Left cardiac atrium (tissue), 4 donors: ENCODE results near the gene CALY. TPM values are rescaled to one million over a fixed set of nuclear protein-coding genes. Genes with fewer than 3 reads are reported as not detected.
"Not testable (repeated sequence)": the region's sequence is repeated elsewhere in the genome, so short reads cannot be mapped to it uniquely, and the experiment has no call there.

Experiments
- ATAC-seq, 2 donors: fragments of 200-7000 bp; cut with Tn5 transposase; one replicate each; pipeline ENCODE4 v1.9.1; 2020; ENCODE audit warnings: mild to moderate bottlenecking in 2 of 2, moderate library complexity in 2 of 2
- DNase-seq: peaks from one replicate; pipeline ENCODE4 v3.0.0-alpha.2; 2020
- intact Hi-C, 2 donors: fragments of 100-400 bp; cut with DNase I; formaldehyde crosslinking; loops; one replicate each; pipeline versions ENCODE4 v1.14.1 to v1.15.1; 2022 to 2023
- total RNA-seq, 2 donors: library from RNA; stranded (reverse); fragmentation: NEBNext Ultra II Directional; extraction: Animal tissue kit (Norgen Biotek cat#: 25700); gene quantifications; one replicate each; pipeline ENCODE4 v1.2.1, GENCODE V29; 2021
- donor health status: DM: no; HTN: yes; CAD: no.
- donor health status: DM: no; HTN: yes; CAD: no; lungs with severe emphysema.
- donor health status: DM: yes; HTN: yes; CAD: no.
- donor health status: Dilated cardiomyopathy.

CALY gene
- total RNA-seq, 2 donors from 2014 or later, result not detected

GRCh38 chr10:133324198-133324792 is 12.4 kb downstream of the CALY start:
- no peak for DNase-seq
- intact Hi-C loops, result no loop called here
- ATAC-seq, result peak; percentile 53 to 83

- intact Hi-C loops, ATAC-seq, DNase-seq: not testable (repeated sequence)
Observed at GRCh38 chr10:133322064-133322709, 14.5 kb downstream of the CALY start.

- DNase-seq, intact Hi-C loops, ATAC-seq: not testable (repeated sequence)
Observed at GRCh38 chr10:133320852-133321422, 15.8 kb downstream of the CALY start.

- ATAC-seq (peak; percentile 88 to 89), DNase-seq (peak; percentile 60)
- intact Hi-C loops, result no loop called here
Observed at GRCh38 chr10:133318494-133319127, 18.1 kb downstream of the CALY start.

GRCh38 chr10:133316732-133317131 is 20.0 kb downstream of the CALY start:
- intact Hi-C loops, result no loop called here
- no peak for DNase-seq
- ATAC-seq, result no peak

- DNase-seq (no peak), ATAC-seq (no peak)
- intact Hi-C loops, result no loop called here
Observed at GRCh38 chr10:133316266-133316665, 20.4 kb downstream of the CALY start.

- intact Hi-C loops, result no loop called here
- ATAC-seq (no peak), DNase-seq (no peak)
Observed at GRCh38 chr10:133315847-133316246, 20.8 kb downstream of the CALY start.

GRCh38 chr10:133314911-133315310 is 21.8 kb downstream of the CALY start:
- ATAC-seq (no peak), DNase-seq (no peak)
- intact Hi-C loops, result no loop called here

- intact Hi-C loops, result no loop called here
- DNase-seq, result no peak
- no peak for ATAC-seq
Observed at GRCh38 chr10:133313192-133313591, 23.5 kb downstream of the CALY start.

- ATAC-seq, result no peak
- intact Hi-C loops, result no loop called here
- DNase-seq, result no peak
Observed at GRCh38 chr10:133312769-133313145, 23.9 kb downstream of the CALY start.

GRCh38 chr10:133312016-133312768 is 24.5 kb downstream of the CALY start:
- DNase-seq, result no peak
- intact Hi-C loops, result no loop called here

GRCh38 chr10:133311570-133311969 is 25.1 kb downstream of the CALY start:
- ATAC-seq (no peak), DNase-seq (no peak)
- intact Hi-C loops, result no loop called here

More at GRCh38 chr10:133312016-133312768, 24.5 kb downstream of the CALY start:
- ATAC-seq, result no peak

GRCh38 chr10:133310789-133311188 is 25.9 kb downstream of the CALY start:
- DNase-seq, result no peak
- intact Hi-C loops, result no loop called here
- ATAC-seq, result no peak

GRCh38 chr10:133310399-133310755 is 26.3 kb downstream of the CALY start:
- DNase-seq (no peak), ATAC-seq (no peak)

GRCh38 chr10:133309720-133310398 is 26.8 kb downstream of the CALY start:
- intact Hi-C loops, result no loop called here
- ATAC-seq (no peak), DNase-seq (peak; percentile 43)

More at GRCh38 chr10:133310399-133310755, 26.3 kb downstream of the CALY start:
- intact Hi-C loops, result no loop called here

- DNase-seq (peak; percentile 94), ATAC-seq (peak; percentile 97)
- intact Hi-C loops, result no loop called here
Observed at GRCh38 chr10:133309100-133309719, 27.5 kb downstream of the CALY start.

GRCh38 chr10:133308421-133309099 is 28.1 kb downstream of the CALY start, which contains the start of the genes TUBGCP2 and ZNF511:
TSS of gene TUBGCP2 (minus strand) at chr10:133308872. CDS start at chr10:133302941, 5,931 bp downstream.
TSS of gene ZNF511 (plus strand) at chr10:133308914. CDS start at chr10:133308944, 30 bp downstream.
- intact Hi-C loops, result no loop called here
- peak; percentile 93 to 94 for ATAC-seq
- peak; percentile 90 for DNase-seq
